Transverse colon (tissue), 4 donors: Measurements from ENCODE around the gene TPST2. TPM values are rescaled to one million over a fixed set of nuclear protein-coding genes. Genes with fewer than 3 reads are reported as not detected.

Experiments
- DNase-seq: peaks from one replicate; pipeline ENCODE4 v3.0.0-alpha.2; 2019
- H3K27ac ChIP-seq, 4 donors: fragments of 200-600 bp; sonication (generic); 2 replicates each; pipeline ENCODE4 v1.5.1; 2016 to 2018; ENCODE audit warnings: inconsistent platforms in 4 of 4
- H3K27me3 ChIP-seq: fragments of 200-600 bp; sonication (generic); 2 replicates; pipeline ENCODE4 v1.5.1; 2017; ENCODE audit warnings: inconsistent platforms
- H3K36me3 ChIP-seq, 4 donors: fragments of 200-600 bp; sonication (generic); 2 replicates each; pipeline ENCODE4 v1.5.1; 2017 to 2019; ENCODE audit warnings: inconsistent platforms in 4 of 4
- H3K4me1 ChIP-seq, 4 donors: fragments of 200-600 bp; sonication (generic); 2 replicates each; pipeline ENCODE4 v1.5.1; 2017 to 2020; ENCODE audit warnings: inconsistent platforms in 4 of 4
- H3K4me3 ChIP-seq, 4 donors: fragments of 200-600 bp; sonication (generic); 1 replicate in 1 of 4; 2 replicates in 3 of 4; pipeline versions ENCODE4 v1.5.1 to v1.6.1; 2017 to 2019; ENCODE audit warnings: inconsistent platforms in 4 of 4
- H3K9me3 ChIP-seq, 2 donors: fragments of 200-600 bp; sonication (generic); 2 replicates each; pipeline ENCODE4 v1.5.1; 2017 to 2019; ENCODE audit warnings: inconsistent platforms in 2 of 2
- CTCF ChIP-seq, 5 experiments: fragments of 200-600 bp in 3 of 5; fragments of 450-650 bp in 2 of 5; sonication (generic) in 3 of 5; IDR thresholded peaks; 1 replicate in 2 of 5; 2 replicates in 3 of 5; pipeline ENCODE4 v1.5.1; 2016 to 2017; ENCODE audit warnings: antibody characterized with exemption in 5 of 5, inconsistent platforms in 3 of 5, mild to moderate bottlenecking in 2 of 5, moderate library complexity in 1 of 5
- EP300 ChIP-seq: sonication (generic); formaldehyde crosslinking; IDR thresholded peaks from one replicate; pipeline ENCODE4 v1.6.1; 2017; ENCODE audit warnings: antibody characterized with exemption, low read depth
- POLR2A ChIP-seq: fragments of 450-650 bp; IDR thresholded peaks from one replicate; pipeline ENCODE4 v1.6.1; 2016; ENCODE audit warnings: antibody characterized with exemption, mild to moderate bottlenecking, moderate library complexity
- POLR2AphosphoS5 ChIP-seq, 3 donors: sonication (generic); formaldehyde crosslinking; IDR thresholded peaks; one replicate each; pipeline ENCODE4 v1.6.1; 2016; ENCODE audit warnings: antibody characterized with exemption in 3 of 3
- WGBS, 2 donors: methylation state at CpG; one replicate each; pipeline ENCODE4 v1.1.5; 2018; ENCODE audit warnings: low coverage in 1 of 2; 5-methylcytosine and 5-hydroxymethylcytosine counted together
- in situ Hi-C, 4 donors: fragments of 200-750 bp; cut with MboI; loops; one replicate each; pipeline versions ENCODE4 v1.15.0 to v1.15.1; 2017; ENCODE audit warnings: low sequenced_read_pairs in 3 of 4, low pct_ligation_motif_present in 1 of 4, low pct_unique_long_range_greater_than_20kb in 1 of 4
- intact Hi-C: fragments of 100-400 bp; cut with DNase I; formaldehyde crosslinking; loops from one replicate; pipeline ENCODE4 v1.15.1; 2023; ENCODE audit warnings: low total_unique reads
- total RNA-seq, 4 donors: library from RNA; depleted of rRNA; stranded (reverse); fragments of >200 nt; gene quantifications; one replicate each; pipeline ENCODE4 v1.1.0, GENCODE V29; 2016

The TPST2 gene
- total RNA-seq, 4 donors from 2014 or later = 14.3 to 35.6 (median 26.8) TPM

- Histone ChIP-seq H3K4me1 (peaks cover 0 to 8% (median 2%) of the 10 kb centered on the region in 4 donors), H3K27ac (no peak overlapping the region), H3K27me3 (no peaks in the 10 kb centered on the region), H3K36me3 (no peaks in the 10 kb centered on the region), H3K9me3 (no peaks in the 10 kb centered on the region), H3K4me3 (no peak overlapping the region)
- DNase-seq = no peak
- no peak for TF ChIP-seq CTCF (IDR thresholded peaks at IDR 0.05)
- in situ Hi-C loops (no loop called here), intact Hi-C loops (no loop called here)
- WGBS, 2 donors = 67 to 68% methylated on average over 8 of the region's 8 CpGs
These were observed 42.7 kb upstream of the TPST2 start for GRCh38 chr22:26632422-26633155.

GRCh38 chr22:26631282-26631681 is 41.4 kb upstream of the TPST2 start:
- Histone ChIP-seq H3K4me1 (peaks cover 0 to 8% (median 3%) of the 10 kb centered on the region in 4 donors), H3K4me3 (no peak overlapping the region), H3K27ac (no peak overlapping the region), H3K27me3 (no peaks in the 10 kb centered on the region), H3K36me3 (no peaks in the 10 kb centered on the region), H3K9me3 (no peaks in the 10 kb centered on the region)
- 89 to 100% methylated on average over 1 to 4 of the region's 4 CpGs for WGBS, 2 donors
- intact Hi-C loops = no loop called here
- in situ Hi-C loops = no loop called here
- DNase-seq = no peak
- TF ChIP-seq POLR2AphosphoS5 (IDR thresholded peaks at IDR 0.05) (no peak), POLR2A (no peak), EP300 (no peak), CTCF (IDR thresholded peaks at IDR 0.05) (no peak)

GRCh38 chr22:26629988-26630761 is 40.2 kb upstream of the TPST2 start:
- intact Hi-C loops (no loop called here), in situ Hi-C loops (no loop called here)
- WGBS, 2 donors = 83 to 90% methylated on average over 4 to 18 of the region's 18 CpGs

More at GRCh38 chr22:26629988-26630761, 40.2 kb upstream of the TPST2 start:
- Histone ChIP-seq H3K4me3 (no peak overlapping the region), H3K9me3 (no peaks in the 10 kb centered on the region), H3K4me1 (peaks cover 0 to 8% (median 3%) of the 10 kb centered on the region in 4 donors), H3K36me3 (no peaks in the 10 kb centered on the region), H3K27me3 (no peaks in the 10 kb centered on the region), H3K27ac (no peak overlapping the region)
- no peak for DNase-seq
- TF ChIP-seq CTCF (IDR thresholded peaks at IDR 0.05) = no peak
- TF ChIP-seq POLR2A = no peak
- TF ChIP-seq POLR2AphosphoS5 (IDR thresholded peaks at IDR 0.05) = no peak
- no peak for TF ChIP-seq EP300
